Tibial nerve (tissue), 4 donors: ENCODE results near the gene GRB10. TPM values are rescaled to one million over a fixed set of nuclear protein-coding genes. Genes with fewer than 3 reads are reported as not detected.

ENCODE experiments used
- DNase-seq, 2 donors: peaks; one replicate each; pipeline ENCODE4 v3.0.0-alpha.2; 2019; ENCODE audit warnings: low spot score in 2 of 2
- H3K27ac ChIP-seq, 4 donors: fragments of 200-600 bp; sonication (generic) in 3 of 4; one replicate each; pipeline ENCODE4 v1.5.1; 2017 to 2019; ENCODE audit warnings: mild to moderate bottlenecking in 1 of 4
- H3K27me3 ChIP-seq, 2 donors: fragments of 200-600 bp; sonication (generic) in 1 of 2; one replicate each; pipeline versions ENCODE4 v1.5.1 to v1.6.0; 2017 to 2019
- H3K36me3 ChIP-seq, 3 donors: fragments of 200-600 bp; sonication (generic); one replicate each; pipeline ENCODE4 v1.5.1; 2018 to 2019
- H3K4me1 ChIP-seq, 4 donors: fragments of 200-600 bp; sonication (generic) in 3 of 4; one replicate each; pipeline ENCODE4 v1.5.1; 2017 to 2019
- H3K4me3 ChIP-seq, 4 donors: fragments of 200-600 bp; sonication (generic) in 3 of 4; one replicate each; pipeline ENCODE4 v1.5.1; 2017 to 2019; ENCODE audit warnings: mild to moderate bottlenecking in 1 of 4, moderate library complexity in 1 of 4
- H3K9me3 ChIP-seq, 4 donors: fragments of 200-600 bp; sonication (generic) in 3 of 4; one replicate each; pipeline ENCODE4 v1.5.1; 2017 to 2019
- CTCF ChIP-seq, 5 experiments: fragments of 200-600 bp in 3 of 5; fragments of 450-650 bp in 2 of 5; sonication (generic) in 3 of 5; IDR thresholded peaks; one replicate each; pipeline ENCODE4 v1.5.1; 2016 to 2019; ENCODE audit warnings: antibody characterized with exemption in 5 of 5, mild to moderate bottlenecking in 3 of 5, moderate library complexity in 2 of 5
- EP300 ChIP-seq, 2 donors: sonication (generic); formaldehyde crosslinking; IDR thresholded peaks; one replicate each; pipeline ENCODE4 v1.6.1; 2017; ENCODE audit warnings: antibody characterized with exemption in 2 of 2, mild to moderate bottlenecking in 1 of 2
- POLR2A ChIP-seq, 2 donors: fragments of 450-650 bp; IDR thresholded peaks; one replicate each; pipeline ENCODE4 v1.6.1; 2017; ENCODE audit warnings: antibody characterized with exemption in 2 of 2, mild to moderate bottlenecking in 2 of 2, moderate library complexity in 2 of 2
- WGBS, 2 donors: methylation state at CpG; one replicate each; pipeline ENCODE4 v1.1.5; 2018; 5-methylcytosine and 5-hydroxymethylcytosine counted together
- total RNA-seq, 4 donors: library from RNA; depleted of rRNA; stranded (reverse); fragments of >200 nt; gene quantifications; one replicate each; pipeline ENCODE4 v1.1.0, GENCODE V29; 2016

The GRB10 gene
- total RNA-seq, 4 donors from 2014 or later: 34.1 to 73.9 (median 56.0) TPM

- H3K4me1 ChIP-seq: no peaks in the 10 kb centered on the region
- 79 to 91% methylated on average over 4 of the region's 4 CpGs for WGBS, 2 donors
- DNase-seq: no peak
- no peaks in the 10 kb centered on the region for H3K9me3 ChIP-seq
- H3K36me3 ChIP-seq: peaks cover 0 to 66% (median 0%) of the 10 kb centered on the region in 3 donors
- H3K4me3 ChIP-seq: no peak overlapping the region
- TF ChIP-seq CTCF (IDR thresholded peaks at IDR 0.05): no peak
- TF ChIP-seq EP300 (IDR thresholded peaks at IDR 0.05): no peak
- no peak for TF ChIP-seq POLR2A (IDR thresholded peaks at IDR 0.05)
- H3K27me3 ChIP-seq: no peaks in the 10 kb centered on the region
- no peak overlapping the region for H3K27ac ChIP-seq
Measured at GRCh38 chr7:50594136-50594535, 188.6 kb downstream of the GRB10 start.

GRCh38 chr7:50592940-50593339, 189.8 kb downstream of the GRB10 start:
- no peaks in the 10 kb centered on the region for H3K4me1 ChIP-seq
- H3K4me3 ChIP-seq: no peak overlapping the region
- TF ChIP-seq CTCF (IDR thresholded peaks at IDR 0.05) (no peak), POLR2A (IDR thresholded peaks at IDR 0.05) (no peak), EP300 (IDR thresholded peaks at IDR 0.05) (no peak)
- H3K27ac ChIP-seq: no peak overlapping the region
- H3K27me3 ChIP-seq: no peaks in the 10 kb centered on the region
- DNase-seq: no peak
- WGBS, 2 donors: 95 to 98% methylated on average over 12 to 13 of the region's 13 CpGs
- H3K9me3 ChIP-seq: no peaks in the 10 kb centered on the region
- H3K36me3 ChIP-seq: peaks cover 0 to 54% (median 0%) of the 10 kb centered on the region in 3 donors

GRCh38 chr7:50591480-50592438, 190.9 kb downstream of the GRB10 start:
- TF ChIP-seq EP300 (IDR thresholded peaks at IDR 0.05) (no peak), POLR2A (IDR thresholded peaks at IDR 0.05) (no peak), CTCF (IDR thresholded peaks at IDR 0.05) (no peak)

GRCh38 chr7:50591098-50591479, 191.6 kb downstream of the GRB10 start:
- H3K4me1 ChIP-seq: no peaks in the 10 kb centered on the region
- TF ChIP-seq CTCF (IDR thresholded peaks at IDR 0.05): no peak
- TF ChIP-seq POLR2A (IDR thresholded peaks at IDR 0.05): no peak
- no peak for TF ChIP-seq EP300 (IDR thresholded peaks at IDR 0.05)
- H3K4me3 ChIP-seq: no peak overlapping the region
- H3K27ac ChIP-seq: no peak overlapping the region
- DNase-seq: no peak
- no peaks in the 10 kb centered on the region for H3K9me3 ChIP-seq
- H3K27me3 ChIP-seq: no peaks in the 10 kb centered on the region
- 94 to 95% methylated on average over 5 of the region's 5 CpGs for WGBS, 2 donors
- H3K36me3 ChIP-seq: peaks cover 0 to 43% (median 0%) of the 10 kb centered on the region in 3 donors

More at GRCh38 chr7:50591480-50592438, 190.9 kb downstream of the GRB10 start:
- no peak for DNase-seq
- H3K36me3 ChIP-seq: peaks cover 0 to 43% (median 0%) of the 10 kb centered on the region in 3 donors
- H3K9me3 ChIP-seq: no peaks in the 10 kb centered on the region
- 82 to 83% methylated on average over 19 to 21 of the region's 21 CpGs for WGBS, 2 donors
- no peaks in the 10 kb centered on the region for H3K4me1 ChIP-seq
- H3K4me3 ChIP-seq: no peak overlapping the region
- no peaks in the 10 kb centered on the region for H3K27me3 ChIP-seq
- no peak overlapping the region for H3K27ac ChIP-seq

- Histone ChIP-seq H3K27ac (no peak overlapping the region), H3K4me1 (no peaks in the 10 kb centered on the region), H3K4me3 (no peak overlapping the region), H3K36me3 (peaks cover 0 to 43% (median 0%) of the 10 kb centered on the region in 3 donors), H3K9me3 (no peaks in the 10 kb centered on the region), H3K27me3 (no peaks in the 10 kb centered on the region)
- TF ChIP-seq POLR2A (IDR thresholded peaks at IDR 0.05) (no peak), CTCF (IDR thresholded peaks at IDR 0.05) (no peak), EP300 (IDR thresholded peaks at IDR 0.05) (no peak)
- no peak for DNase-seq
- 88 to 92% methylated on average over 13 of the region's 13 CpGs for WGBS, 2 donors
Measured at GRCh38 chr7:50590535-50590934, 192.2 kb downstream of the GRB10 start.
